Measurements from ENCODE around the gene ABCC11. TPM values are rescaled to one million over a fixed set of nuclear protein-coding genes. Genes with fewer than 3 reads are reported as not detected.

ABCC11 gene
- total and polyA plus RNA-seq, 2 donors (not counting 1 experiment from before 2014, with no cell fraction given): 0.09 TPM; not detected in 1

Other genes starting within 250 kb of the ABCC11 start
- gene ABCC12, start 91.5 kb downstream of the ABCC11 start, total RNA-seq: not detected in 2 replicates
- gene ABCC12, start 91.5 kb downstream of the ABCC11 start, polyA plus RNA-seq: not detected in 2 replicates
- 84.2 and 87.2 TPM in 2 replicates for gene LONP2, start 3.2 kb downstream of the ABCC11 start, total RNA-seq
- 33.6 and 39.3 TPM in 2 replicates for gene LONP2, start 3.2 kb downstream of the ABCC11 start, polyA plus RNA-seq
- gene SIAH1, start 137.9 kb upstream of the ABCC11 start, total RNA-seq: 47.6 and 54.7 TPM in 2 replicates
- gene SIAH1, start 137.9 kb upstream of the ABCC11 start, polyA plus RNA-seq: 10.6 and 30.0 TPM in 2 replicates